Activated T-helper 1 cell treated with anti-CD3 and anti-CD28 coated beads, Interleukin-2, amount 50 U/mL, for 16 hours (primary cell): ENCODE data around the gene INS.

Source experiments
- DNase-seq, 2 donors: peaks; one replicate each; pipeline ENCODE4 v3.0.0-alpha.2; 2020; ENCODE audit warnings: low read depth in 1 of 2, low spot score in 1 of 2

INS gene

DNA sequence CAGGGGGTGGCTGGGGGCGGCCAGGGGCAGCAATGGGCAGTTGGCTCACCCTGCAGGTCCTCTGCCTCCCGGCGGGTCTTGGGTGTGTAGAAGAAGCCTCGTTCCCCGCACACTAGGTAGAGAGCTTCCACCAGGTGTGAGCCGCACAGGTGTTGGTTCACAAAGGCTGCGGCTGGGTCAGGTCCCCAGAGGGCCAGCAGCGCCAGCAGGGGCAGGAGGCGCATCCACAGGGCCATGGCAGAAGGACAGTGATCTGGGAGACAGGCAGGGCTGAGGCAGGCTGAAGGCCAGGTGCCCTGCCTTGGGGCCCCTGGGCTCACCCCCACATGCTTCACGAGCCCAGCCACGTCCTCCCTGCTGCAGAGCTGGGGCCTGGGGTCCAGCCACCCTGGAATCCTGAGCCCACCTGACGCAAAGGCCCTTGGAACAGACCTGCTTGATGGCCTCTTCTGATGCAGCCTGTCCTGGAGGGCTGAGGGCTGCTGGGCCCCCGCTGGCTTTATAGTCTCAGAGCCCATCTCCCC lies at the start of gene INS:
TSS of gene INS (minus strand) at position 474 of the 524 bp plus-strand sequence. CDS start at position 236, 238 bp downstream.
- no peak for DNase-seq

DNA sequence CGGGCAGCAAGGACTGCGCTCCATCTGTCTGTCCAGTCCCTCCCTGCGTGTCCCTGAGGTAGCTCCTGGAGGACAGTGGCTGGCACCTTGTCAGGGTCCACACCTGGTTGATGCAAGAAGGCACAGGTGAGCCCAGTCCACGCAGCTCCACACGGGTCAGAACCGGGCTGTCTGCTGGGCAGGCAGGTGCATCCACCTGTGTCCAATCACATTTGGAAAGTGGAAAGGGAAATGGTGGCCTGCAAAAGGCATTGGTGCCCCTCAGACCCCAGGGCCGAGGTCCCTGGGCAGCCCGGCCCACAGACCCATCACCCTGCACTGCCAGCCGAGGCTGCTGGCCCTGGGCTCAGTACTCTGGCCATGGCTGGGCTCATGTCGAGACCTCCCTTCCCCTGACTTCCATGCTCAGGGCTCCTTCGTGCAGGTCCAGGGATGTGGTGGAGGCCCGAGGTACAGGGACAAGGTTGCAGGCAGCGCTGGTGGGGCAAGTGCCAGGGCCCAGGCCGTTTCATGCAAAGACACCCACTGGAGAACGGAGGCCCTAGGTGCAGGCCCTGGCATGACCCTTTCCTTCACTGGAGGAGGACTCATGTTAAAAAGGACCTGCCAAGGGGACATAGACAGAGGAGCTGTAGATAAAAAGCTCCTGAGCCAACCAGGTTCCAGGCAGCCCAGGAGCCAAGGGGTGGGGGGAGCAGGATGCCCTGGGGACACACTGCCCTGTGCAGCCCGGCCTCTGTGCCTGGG lies 49.5 kb upstream of the INS start:
- DNase-seq = no peak

DNA sequence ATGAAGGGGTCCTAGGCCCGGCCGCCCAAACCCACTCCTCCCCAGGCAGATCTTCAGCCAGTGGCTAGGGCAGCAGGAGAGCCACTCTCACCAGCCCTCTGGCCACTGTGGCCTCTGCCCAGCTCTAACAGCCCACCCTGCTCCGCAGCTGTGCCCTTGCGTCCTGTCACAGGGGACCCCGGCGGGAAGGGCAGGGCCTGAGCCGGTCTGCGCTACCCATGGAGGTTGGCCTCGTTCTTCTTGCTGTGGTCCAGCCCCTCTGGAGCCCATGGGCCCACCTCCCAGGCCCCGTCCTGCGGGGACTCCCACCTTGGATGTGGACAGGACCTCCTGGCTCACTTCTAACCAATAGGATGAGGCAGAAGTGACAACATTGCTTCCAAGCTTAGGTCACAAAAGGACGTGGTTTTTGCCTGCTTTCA lies 48.9 kb upstream of the INS start:
- no peak for DNase-seq

DNA sequence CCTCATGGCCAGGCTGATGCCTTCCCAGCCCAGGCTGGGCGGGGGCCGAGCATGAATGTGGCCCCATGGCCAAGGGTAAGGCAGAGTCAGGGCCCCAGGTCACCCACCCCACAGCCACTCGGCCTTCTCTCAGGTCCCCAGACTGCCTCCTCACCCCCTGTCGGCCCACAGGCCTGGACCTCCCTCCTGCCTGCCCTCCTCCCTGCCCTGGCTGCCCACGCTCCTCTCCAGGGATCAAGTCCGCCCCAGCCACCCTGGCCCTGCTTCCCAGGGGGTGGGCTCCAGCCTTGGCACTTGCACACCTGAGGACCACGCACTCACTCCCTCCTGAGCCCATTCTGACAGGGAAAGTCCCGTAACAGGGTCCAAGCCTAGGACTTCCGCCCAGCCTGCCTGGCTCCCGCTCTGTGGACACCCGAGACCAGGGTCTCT lies 48.4 kb upstream of the INS start:
- DNase-seq = no peak

DNA sequence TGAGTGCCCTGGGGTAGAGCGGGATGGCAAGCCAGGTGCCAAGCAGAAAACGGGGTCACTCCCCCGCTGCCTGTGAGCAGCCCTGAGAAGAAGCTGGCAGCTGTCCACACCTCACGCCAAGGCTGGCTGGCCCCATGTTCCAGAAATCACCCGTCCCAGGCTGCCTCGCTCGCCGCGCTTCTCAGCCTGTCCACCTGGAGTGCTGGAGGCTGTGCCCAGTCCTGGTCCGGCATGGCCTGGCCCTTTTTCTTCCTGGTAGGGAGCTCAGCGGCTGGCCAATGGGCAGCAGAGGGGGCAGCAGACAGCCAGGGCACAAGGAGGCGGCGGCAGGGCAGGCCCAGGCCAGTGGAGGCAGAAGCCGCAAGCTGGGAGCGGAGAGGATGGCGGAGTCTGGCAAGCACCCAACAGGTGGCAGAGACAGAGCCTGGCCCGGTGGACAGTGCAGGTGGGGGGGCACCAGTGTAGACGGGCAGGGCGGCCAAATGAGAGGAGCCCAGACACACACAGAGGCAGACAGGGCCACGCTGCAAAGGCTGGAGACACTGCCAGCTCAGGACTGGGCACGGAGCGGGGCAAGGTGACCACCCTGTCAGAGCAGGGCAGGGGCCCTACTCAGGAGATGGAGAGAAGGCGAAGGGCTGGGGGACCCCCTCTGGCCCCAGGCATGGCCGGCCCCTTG lies 47.8 kb upstream of the INS start:
- no peak for DNase-seq

DNA sequence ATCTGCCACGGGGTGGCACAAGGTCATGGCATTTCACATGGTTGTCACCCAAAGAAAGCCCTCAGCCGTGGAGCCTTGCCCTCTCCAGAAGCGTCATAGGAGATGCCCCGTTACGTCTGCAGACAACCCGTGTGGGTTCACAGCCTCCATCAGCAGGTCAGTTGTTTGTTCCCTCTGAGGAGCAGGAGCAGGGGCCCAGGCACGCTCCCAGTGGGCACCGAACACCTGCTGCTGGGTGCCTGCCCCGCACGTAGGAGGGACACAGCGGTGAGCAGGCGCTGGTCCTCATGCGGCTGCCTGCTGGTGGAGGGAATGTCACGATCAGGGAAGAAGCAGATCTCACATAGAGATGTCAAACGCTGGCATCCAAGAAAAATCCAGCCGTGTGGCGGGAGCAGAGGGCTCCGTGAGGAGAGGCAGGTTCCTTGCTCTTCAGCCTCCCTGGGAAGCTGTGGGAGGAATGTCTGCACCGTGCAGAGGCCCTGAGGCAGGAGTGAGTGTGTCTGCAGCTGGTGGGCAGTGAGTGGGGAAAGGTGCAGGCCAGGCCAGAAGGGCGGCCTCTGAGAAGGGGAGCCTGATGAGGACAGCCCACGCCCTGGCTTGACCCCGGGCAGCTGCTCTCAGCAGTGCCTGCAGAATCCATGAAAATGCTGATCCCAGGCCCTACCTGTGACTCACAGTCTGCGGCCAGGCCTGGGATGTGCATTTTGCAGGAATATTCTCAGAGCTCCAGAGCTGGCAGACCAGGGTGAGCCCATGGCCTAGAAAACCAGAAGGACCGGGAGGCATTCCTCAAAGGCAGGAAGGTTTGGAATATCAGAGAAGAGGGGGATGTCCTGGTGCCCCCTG lies 47.0 kb upstream of the INS start:
- no peak for DNase-seq

DNA sequence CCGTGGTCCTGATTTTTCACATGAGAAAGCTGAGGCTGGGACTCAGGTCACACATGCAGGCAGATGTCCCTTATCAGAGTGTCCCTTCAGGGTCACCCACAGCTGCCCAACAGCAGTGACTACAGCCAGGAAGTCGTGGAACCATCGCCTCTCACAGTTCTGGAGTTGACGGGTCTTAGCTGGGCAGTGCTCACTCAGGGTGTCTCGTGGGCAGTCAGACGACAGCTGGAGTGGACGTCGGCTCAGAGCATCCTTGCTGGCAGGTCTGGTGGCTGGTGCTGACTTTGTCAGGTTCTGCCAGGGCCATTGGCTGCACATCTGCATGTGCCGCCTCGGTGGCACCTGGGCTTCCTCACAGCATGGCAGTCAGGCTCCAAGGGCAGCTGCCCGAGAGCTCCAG lies 46.2 kb upstream of the INS start:
- DNase-seq = no peak

DNA sequence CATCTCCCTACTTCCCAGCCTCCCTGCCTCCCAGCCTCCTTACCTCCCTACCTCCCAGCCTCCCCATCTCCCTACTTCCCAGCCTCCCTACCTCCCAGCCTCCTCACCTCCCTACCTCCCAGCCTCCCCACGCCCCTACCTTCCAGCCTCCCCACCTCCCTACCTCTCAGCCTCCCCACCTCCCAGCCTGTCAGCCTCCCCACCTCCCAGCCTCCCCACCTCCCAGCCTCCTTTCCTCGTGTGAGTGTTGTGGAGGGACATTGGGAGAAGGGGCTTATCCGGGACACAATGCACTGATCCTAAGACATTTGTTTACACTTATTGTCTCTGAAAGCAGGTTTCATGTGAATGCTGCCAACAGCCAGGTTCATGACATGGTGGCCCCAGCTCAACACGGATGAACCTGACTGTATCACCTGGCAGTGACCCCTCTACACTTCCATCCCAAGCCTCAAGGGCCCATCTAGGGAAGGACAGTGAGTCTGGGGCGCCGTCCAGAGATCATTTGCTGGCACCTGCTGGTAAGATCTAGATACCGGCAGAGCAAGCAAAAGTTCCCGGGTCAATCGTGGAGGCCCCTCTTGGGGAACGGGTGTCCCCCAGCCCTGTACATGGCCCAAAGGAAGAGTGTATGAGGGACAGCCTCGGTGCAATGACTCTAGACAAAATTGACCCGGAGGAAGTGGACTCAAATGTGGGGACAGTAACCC lies 45.1 kb upstream of the INS start:
- DNase-seq = no peak

DNA sequence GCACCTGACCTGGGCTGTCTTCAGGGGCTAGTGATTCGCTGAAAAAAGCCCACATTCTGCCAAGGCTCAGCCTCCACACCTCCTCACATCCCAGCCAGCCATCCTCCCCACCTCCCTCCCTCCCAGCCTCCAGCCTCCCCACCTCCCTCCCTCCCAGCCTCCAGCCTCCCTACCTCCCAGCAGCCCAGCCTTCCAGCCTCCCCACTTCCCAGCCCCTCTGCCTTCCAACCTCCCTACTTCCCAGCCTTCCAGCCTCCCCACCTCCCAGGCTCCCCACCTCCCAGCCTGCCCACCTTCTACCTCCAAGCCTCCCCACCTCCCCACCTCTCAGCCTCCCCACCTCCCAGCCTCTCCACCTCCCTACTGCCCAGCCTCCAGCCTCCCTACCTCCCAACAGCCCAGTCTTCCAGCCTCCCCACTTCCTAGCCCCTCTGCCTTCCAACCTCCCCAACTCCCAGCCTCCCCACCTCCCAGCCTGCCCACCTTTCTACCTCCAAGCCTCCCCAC lies 44.3 kb upstream of the INS start:
- no peak for DNase-seq

DNA sequence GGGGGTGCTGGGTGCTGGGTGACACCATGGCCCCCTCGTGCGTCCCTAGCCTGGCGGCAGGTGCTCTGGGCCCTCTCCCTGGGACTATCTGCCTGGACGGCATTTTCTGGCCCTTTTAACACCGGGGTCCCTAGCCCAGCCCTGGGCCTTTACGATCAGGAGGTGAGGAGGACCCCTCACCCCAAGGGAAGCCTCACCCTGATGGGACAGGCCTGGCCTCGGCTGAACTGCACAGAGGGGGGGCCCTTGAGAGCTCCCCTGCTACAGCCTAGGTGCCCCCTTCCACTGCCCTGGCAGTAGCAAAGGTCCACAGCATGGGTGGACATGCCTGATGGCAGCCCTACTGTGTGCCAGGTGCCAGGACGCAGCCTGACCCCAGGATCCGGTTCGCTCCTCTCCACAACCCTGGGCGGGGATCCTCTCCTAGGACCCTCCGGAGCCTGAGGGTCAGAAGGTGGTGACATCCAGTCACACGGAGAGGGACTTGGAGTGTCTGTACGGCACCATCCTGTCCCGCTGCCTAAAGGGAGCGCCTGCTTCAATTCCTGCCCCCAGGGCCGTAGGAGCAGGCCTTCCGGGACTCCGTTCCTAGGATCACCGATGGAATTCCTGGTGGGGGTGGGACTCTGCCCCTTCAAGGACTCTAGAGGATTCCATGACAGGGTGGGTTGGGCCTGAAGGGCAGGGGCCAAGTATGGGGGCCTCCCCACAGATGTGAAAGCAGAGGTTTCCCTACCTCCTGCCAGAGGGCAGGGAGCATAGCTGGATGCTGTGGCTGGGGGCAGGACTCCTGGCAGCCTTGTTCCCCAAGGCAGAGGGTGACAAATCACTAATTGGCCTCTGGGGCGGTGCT lies 43.6 kb upstream of the INS start:
- no peak for DNase-seq

DNA sequence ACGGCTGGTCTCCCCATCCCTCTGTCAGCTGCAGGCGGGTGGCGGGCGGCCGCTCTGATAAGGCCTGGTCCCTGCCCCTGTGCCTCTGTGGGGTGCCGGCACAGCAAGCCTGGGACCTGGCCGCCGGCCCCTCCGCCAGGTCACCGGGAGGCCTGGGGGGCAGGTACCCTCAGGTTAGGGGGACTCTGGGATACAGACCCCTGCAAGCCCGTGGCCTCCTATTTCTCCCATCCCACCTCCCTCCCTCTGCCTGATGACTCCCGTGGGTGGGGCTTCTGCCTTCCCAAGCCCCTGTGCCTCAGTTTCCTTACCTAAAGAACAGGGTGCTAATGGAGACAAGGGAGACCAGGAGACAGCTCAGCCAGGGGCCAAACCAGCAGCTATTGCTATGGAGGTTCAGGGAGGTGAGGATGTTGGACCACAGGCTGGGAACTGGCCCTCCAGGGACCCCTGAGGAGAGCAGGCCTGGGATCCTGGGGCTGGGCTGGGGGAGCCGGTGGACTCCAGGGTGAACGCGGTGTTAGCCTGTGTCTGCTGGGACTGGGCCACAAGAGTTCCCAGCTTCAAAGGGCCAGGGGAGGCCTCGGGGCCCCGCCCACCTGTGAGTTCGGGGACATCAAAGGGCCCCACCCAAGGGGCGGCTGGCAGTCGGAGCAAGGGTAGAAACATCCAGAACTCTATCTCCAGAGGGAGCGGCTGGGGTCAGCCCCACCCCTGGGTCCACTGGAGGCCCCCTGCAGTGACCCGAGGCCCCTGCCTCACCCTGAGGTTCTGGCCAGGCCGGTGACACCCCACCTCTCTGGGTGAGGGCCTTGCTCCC lies 42.6 kb upstream of the INS start:
- no peak for DNase-seq

DNA sequence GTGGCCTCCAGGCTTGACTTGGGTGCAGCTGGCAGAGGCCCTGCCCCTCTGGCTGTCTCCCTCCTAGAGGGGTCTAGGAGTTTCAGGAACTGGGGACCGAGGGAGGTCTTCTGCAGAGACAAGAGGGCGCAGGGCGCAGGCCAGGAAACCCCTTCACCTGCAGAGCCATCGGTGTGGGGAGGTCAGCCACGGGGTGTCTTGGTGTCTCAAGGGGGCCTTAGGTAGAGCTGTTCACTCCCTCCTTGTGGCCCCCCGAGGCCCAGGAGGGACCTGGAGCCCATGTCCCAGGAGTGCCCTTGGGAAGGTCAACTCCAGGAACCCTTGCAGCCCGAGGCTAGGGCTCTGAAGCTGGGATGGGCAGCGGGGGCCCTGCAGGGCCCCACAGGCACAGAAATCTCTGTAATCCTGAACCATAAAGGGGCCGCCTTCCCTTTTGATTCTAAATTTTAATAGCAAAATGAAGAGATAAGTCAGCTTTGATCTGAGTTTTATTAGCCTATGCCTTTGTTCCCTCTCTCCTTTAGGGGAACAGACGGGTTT lies 42.0 kb upstream of the INS start:
- no peak for DNase-seq

DNA sequence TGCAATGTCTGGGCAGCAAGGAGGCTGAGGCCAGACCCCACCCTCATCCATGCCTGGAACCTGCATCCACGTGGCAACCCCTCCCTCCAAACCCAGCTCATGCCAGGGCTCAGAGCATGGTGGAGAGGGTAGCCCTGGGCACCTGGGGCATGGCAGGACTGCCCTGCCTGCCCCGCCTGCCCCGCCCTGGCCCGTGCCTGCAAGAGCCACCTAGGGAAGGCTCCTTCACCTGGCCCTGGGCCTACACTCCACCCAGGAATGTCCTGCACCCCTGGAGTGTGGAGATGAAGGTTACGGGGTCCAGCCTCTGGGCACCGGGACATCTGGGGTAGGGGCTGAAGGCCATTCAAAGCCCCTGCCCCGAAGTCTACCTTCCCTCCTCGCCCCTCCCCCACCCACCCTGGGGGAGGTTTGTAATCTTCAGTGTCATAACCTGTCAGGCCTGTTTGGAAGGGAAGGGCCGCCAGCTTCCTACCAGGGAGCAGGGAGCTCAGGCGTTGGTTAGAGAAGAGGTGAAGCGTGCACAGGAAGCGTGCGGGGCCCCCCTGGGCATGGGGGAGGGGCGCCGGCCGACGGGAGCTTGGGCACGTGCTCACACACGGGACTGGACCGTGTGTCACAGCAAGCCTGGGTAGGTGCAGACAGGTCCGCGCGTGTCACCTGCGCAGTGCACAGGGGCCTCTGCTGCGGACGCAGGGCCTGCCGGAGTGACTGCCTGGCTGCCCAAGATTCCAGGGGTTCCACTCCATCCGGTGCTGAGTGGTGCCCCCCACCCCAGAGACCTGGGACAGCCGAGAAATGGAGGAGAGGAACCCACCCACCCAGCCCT lies 41.3 kb upstream of the INS start:
- DNase-seq = no peak

DNA sequence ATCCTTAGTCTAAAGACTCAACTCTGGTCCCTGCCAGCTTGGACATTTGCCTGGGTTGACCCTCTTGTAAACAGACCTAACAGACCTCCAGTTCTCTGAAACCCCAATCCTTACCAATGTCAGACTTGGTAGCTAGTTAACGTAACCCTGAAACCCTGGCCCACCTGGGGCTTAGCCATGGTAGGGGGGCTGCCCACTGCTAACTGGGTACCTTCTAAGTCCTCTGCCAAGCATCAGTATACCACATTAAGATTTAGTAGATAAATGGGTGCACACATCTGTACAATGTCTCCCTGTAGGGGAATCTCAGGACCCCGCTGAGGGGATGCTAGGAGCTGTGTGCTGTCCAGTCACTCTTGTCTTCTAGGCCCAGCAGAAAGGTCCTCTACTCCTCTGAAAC lies 40.5 kb upstream of the INS start:
- DNase-seq = no peak

DNA sequence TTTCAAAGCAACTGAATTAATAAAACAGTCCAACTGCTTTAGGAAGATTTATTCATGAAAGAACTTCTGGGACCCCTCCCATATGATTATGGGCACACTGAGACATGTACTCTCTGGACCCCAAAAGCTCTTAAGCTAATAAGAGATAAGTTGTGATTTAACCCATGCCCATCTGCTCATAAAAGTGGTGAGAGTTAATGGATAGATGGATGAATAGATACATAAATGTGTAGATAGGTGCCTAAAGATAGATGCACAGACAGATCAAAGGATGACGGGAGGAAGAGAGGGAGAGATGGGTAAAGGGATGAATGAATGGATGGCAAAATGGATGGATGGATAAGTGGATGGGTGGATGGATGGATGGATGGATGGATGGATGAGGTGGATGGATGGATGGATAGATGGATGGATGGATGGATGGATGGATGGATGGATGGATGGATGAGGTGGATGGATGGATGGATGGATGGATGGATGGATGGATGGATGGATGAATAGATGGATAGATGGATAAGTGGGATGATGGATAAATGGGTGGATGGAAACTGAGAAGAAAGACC lies 40.0 kb upstream of the INS start:
- DNase-seq = no peak

DNA sequence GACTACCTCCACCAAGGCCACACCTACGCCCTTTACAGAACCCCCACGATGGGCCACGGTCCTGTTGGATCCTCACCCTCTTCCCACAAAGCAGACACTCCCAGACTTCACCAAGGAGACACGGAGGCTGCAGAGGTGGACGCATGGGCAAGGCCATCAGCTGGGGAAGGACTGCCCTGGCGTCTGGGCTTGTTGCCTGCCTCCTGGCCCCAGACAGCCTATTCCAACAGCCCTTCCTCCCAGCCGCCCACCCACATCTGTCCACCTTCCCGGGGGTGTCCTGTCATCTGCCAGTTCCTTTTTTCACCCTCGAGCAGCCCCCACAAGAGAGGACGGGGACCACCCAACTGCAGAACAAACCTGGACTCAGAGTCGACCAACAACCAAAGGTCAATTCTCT lies 39.5 kb upstream of the INS start:
- no peak for DNase-seq

DNA sequence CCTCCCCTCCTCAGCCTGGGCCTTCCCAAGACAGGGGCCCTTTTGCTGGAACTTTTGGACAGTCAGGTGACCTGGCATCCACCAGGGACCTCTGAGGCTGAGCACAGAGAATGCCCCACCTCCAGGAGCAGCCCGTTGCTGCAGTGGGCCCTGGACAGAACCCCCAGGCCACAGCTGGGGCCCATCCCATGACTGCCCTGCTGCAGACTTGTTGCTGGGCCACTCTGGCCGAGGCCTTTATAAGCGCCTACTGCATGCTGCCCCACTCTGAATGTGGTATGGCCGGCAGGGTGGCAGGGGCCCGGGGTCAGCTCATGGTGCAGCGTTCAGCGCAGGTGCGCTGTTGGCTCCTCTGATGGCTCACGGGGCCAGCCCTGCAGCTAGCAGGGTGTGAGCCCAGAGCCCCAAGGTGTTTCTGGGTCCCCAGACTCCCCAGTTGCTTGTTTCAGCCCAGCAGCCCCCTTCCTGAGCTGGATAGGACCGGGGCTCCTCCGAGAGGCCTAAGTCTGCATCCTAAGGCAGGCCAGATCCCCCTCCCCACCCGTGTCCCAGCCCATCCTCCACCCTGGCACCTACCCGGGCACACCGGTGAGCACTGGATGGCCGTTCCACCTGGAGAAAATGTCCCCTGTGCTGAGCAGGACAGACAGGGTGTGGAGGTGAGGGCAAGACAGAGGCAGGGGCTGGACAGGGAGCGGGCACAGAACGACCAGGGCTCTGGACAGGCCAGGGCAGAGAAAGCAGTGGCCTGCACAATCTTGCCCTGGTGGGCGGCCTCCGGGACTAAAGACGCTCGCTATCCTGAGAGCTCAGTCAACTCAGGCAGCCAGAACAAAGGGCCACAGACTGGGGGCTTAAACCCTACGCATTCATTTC lies 38.7 kb upstream of the INS start:
- DNase-seq = no peak
